Fibroblast of skin of abdomen (primary cell): ENCODE measurements around the gene PEAK1.

ENCODE experiments used
- DNase-seq: peaks from one replicate; pipeline ENCODE4 v3.0.0-alpha.2; 2013

Gene PEAK1

GRCh38 chr15:77355321-77355720 lies 64.6 kb downstream of the PEAK1 start:
- no peak for DNase-seq

- DNase-seq = no peak
Measured at GRCh38 chr15:77354063-77354462, 65.8 kb downstream of the PEAK1 start.

GRCh38 chr15:77352887-77353286 lies 67.0 kb downstream of the PEAK1 start:
- no peak for DNase-seq

GRCh38 chr15:77350792-77351191 lies 69.1 kb downstream of the PEAK1 start:
- no peak for DNase-seq

GRCh38 chr15:77349666-77350065 lies 70.2 kb downstream of the PEAK1 start:
- no peak for DNase-seq

- no peak for DNase-seq
Measured at GRCh38 chr15:77348511-77348910, 71.4 kb downstream of the PEAK1 start.

GRCh38 chr15:77347197-77347596 lies 72.7 kb downstream of the PEAK1 start:
- DNase-seq = no peak

- DNase-seq = no peak
Measured at GRCh38 chr15:77346245-77347036, 73.5 kb downstream of the PEAK1 start.

- DNase-seq = no peak
Measured at GRCh38 chr15:77342807-77343206, 77.1 kb downstream of the PEAK1 start.

GRCh38 chr15:77340245-77340644 lies 79.7 kb downstream of the PEAK1 start:
- DNase-seq = no peak

GRCh38 chr15:77336006-77336405 lies 83.9 kb downstream of the PEAK1 start:
- no peak for DNase-seq

- peak; percentile 49 for DNase-seq
Measured at GRCh38 chr15:77335298-77335697, 84.6 kb downstream of the PEAK1 start.

GRCh38 chr15:77333166-77333565 lies 86.7 kb downstream of the PEAK1 start:
- no peak for DNase-seq

- peak; percentile 45 for DNase-seq
Measured at GRCh38 chr15:77329202-77329601, 90.7 kb downstream of the PEAK1 start.

GRCh38 chr15:77327844-77328529 lies 91.9 kb downstream of the PEAK1 start:
- no peak for DNase-seq

GRCh38 chr15:77327168-77327567 lies 92.7 kb downstream of the PEAK1 start:
- no peak for DNase-seq

- no peak for DNase-seq
Measured at GRCh38 chr15:77326366-77326765, 93.5 kb downstream of the PEAK1 start.

GRCh38 chr15:77312523-77312922 lies 107.4 kb downstream of the PEAK1 start:
- peak; percentile 59 for DNase-seq

- DNase-seq = no peak
Measured at GRCh38 chr15:77311618-77312398, 108.1 kb downstream of the PEAK1 start.

GRCh38 chr15:77311020-77311419 lies 108.9 kb downstream of the PEAK1 start:
- DNase-seq = no peak

GRCh38 chr15:77309392-77309791 lies 110.5 kb downstream of the PEAK1 start:
- DNase-seq = no peak

GRCh38 chr15:77305953-77306352 lies 114.0 kb downstream of the PEAK1 start:
- DNase-seq = no peak

- DNase-seq = no peak
Measured at GRCh38 chr15:77296773-77297337, 123.0 kb downstream of the PEAK1 start.
